HG02938 (cell line): ENCODE measurements around the gene SUFU.
A peak's percentile ranks its signal among the peaks of the same experiment; 100 is the strongest.

Experiments used
- ATAC-seq: cut with Tn5 transposase; IDR thresholded peaks from one replicate; pipeline ENCODE4 v1.9.1; 2021; ENCODE audit warnings: mild to moderate bottlenecking, moderate library complexity; ENCODE audit not compliant: unreplicated experiment

Gene SUFU

GRCh38 chr10:102668326-102669107 lies 164.7 kb downstream of the SUFU start:
- ATAC-seq: no peak

GRCh38 chr10:102669206-102670064 lies 165.7 kb downstream of the SUFU start:
- ATAC-seq: no peak

- no peak for ATAC-seq
Measured at GRCh38 chr10:102670065-102670670, 166.4 kb downstream of the SUFU start.

- ATAC-seq: no peak
Measured at GRCh38 chr10:102670871-102671434, 167.2 kb downstream of the SUFU start.

DNA sequence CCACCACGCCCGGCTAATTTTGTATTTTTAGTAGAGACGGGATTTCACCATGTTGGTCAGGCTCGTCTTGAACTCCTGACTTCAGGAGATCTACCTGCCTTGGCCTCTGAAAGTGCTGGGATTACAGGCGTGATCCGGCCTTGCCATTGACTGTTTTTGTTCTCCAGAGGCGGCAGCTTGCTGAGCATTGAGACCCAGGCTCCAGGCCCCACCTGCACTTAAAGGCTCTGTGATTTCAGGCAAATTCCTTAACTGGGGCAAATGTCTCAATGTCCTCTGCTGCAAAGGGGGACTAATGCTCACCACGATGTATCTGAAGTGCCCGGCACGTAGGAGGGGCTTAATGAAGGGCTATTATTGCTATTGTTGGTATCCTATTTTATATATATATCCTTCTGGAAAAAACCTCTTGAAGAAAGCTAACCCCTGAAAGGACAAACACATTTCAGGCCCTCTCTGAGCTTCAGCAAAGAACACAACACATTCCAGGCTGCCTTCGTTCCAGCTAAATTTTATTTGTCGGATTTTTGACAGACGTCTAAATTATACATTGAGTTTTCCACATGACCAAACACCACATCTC lies 169.6 kb downstream of the SUFU start:
- no peak for ATAC-seq

DNA sequence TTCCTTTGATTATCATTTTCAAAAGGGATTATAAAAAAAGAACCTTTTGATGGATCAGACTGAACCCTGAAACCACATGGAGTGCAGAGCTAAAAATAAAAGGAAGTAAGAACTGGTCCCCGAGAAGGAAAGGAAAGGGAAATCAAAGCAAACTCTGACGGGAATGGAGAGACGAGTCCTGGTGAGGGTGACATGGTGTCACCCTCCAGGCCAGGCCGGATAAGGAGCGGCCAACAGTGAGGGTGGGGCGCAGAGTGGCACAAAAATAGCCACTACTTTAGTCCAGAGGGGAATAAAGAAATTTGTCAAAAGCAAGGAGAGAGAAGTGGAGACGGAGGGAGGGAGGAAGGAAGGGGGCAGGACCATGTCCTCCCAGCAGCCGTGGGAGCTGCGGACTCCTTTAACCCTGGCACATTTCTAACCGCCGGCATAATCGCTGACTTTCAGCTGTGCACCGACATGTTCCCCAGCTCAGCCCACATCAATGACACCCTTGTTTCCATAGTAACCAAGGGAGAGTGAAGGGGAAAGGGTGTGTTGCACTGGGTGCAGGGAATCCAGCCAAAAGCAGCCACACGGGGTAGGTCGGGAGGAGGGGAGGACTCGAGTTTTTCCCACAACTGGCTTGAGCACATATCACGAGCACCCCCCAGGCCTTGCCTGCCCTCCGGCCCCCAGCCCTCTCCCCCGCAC lies 170.2 kb downstream of the SUFU start:
- ATAC-seq: peak; percentile 45

- ATAC-seq: no peak
Measured at GRCh38 chr10:102674566-102674965, 170.8 kb downstream of the SUFU start.

GRCh38 chr10:102675011-102675665 lies 171.4 kb downstream of the SUFU start:
- no peak for ATAC-seq

DNA sequence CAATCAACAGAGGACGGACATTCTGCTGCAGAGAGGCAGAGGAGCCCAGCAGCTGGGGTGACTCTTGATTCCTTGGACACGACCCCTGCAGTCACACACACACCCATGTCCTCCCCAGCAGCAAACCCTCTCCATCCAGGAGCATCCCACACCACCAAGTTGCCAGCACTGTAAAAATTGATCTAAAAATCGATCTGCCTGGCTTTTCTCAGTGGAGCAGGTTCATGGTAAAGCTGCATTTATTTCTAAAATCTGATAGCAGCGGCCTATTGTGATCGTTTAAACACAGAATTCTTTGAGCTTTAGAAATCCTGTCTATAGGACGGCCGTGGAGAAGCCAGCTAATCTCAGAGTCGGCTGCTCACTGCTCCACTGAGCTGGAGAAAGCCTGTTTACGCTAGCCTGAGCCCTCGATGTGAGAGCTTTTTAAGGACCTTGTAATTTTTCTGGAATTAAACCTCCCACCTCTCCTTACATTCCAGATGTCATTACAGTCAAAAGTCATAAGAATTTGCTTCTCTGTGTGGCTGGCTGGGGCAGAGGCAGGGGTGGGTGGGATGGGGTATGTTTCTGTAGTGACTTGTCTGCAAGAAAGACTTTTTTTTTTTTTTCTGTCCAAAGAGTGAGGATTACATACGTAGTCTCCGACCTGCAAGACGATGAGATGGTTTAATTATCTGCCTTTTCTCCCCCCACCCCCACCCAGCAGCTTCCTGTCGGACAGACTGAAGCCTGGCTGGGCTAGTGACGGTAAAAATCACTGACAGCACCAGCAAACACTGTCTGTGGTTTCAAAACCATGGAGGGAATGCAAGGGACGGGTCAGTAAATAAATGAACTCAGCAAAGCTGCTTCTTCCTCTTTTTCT lies 172.1 kb downstream of the SUFU start:
- ATAC-seq: no peak

- ATAC-seq: no peak
Measured at GRCh38 chr10:102676534-102677315, 173.0 kb downstream of the SUFU start.

GRCh38 chr10:102677331-102678067 lies 173.7 kb downstream of the SUFU start:
- ATAC-seq: no peak

DNA sequence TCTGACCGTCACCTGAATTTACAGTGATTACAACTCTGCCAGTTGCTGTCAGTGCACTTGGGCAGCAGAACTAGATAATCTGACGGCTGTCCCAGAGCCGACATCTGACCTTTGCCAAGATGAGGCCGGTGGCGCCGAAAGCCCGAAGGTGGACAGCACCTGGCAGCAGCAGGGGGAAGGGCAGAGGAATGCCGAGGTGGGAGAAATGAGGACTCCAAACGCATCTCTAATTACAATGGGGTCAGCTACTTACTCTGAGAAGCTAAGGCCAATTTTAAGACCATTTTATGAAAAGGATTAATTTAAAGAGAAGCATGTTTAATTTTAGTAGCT lies 174.3 kb downstream of the SUFU start:
- ATAC-seq: no peak

DNA sequence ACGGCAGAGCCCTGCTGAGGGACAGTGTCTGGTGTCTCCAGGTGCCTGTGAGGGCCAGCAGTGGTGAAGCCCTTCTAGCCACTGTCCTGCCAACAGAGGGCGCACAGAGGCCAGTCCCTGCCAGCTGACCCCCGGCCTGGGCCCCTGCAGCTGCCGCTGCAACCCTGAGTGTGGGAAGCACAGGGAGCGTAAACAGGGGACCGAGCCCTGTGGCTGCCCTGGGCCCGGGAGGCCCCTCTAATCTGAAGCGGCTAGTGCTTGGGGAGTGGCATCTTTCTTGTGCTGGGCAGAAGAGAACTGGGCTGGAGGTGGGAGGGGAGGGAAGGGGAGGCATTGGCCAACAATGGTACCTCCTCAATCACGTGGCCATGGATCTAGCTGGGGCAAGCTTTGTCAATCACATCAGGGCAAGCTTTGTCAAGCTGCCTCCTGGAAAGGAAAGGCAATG lies 175.1 kb downstream of the SUFU start:
- no peak for ATAC-seq

DNA sequence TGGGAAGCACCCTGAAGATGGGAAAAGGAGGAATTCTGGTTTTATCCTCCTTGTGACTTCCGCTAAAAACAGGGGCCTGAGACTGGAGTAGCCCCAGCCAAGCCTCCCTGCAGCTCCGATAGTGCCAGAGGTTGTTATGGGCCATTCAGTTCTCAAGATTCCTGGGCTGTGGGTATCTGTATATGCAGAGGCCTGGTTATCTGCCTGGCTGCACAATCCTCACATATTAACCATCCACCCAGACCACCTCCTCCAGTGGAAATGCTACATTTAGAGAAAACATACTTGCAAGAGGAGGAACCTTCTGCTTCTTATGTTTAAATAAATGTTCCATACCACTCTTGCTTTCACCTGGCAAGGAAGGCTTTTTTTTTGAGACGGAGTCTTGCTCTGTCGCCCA lies 175.8 kb downstream of the SUFU start:
- no peak for ATAC-seq

DNA sequence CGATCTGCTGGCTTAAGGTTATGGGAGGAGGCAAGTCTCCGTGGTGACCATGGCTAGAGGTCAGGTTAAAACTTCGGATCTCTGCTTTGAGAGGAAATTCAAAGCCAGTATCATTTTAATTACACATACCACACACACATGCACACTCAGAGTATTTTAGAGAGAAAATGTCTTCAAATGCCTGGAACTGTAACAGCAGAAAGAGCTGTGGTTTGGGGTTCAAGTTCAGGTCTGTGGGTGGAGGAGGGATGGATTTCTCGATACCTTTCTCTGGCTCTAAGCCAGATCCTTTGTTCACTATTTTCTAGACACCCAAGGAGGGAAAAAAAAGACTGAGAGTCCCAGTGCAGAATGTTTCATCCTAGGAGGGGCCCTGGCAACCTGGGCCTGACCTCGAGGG lies 177.9 kb downstream of the SUFU start:
- no peak for ATAC-seq

DNA sequence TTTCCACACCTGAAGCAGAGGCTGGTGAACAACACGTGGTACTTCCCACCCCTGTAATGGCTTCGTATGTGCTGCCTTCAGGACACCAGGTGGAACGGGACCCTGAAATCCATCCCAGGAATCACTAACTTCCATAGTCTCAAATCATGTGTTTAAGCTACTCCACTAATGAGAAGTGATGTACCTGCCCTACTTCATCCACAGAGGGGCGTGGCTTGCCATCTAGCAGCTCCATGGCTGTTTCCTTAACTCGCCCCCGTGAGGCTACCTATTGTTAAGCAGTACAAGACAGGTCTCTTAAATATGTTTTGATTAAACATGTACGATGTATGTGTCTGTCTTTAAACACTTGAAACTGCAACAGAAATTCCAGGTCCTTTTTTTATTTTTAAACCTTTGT lies 178.6 kb downstream of the SUFU start:
- no peak for ATAC-seq

DNA sequence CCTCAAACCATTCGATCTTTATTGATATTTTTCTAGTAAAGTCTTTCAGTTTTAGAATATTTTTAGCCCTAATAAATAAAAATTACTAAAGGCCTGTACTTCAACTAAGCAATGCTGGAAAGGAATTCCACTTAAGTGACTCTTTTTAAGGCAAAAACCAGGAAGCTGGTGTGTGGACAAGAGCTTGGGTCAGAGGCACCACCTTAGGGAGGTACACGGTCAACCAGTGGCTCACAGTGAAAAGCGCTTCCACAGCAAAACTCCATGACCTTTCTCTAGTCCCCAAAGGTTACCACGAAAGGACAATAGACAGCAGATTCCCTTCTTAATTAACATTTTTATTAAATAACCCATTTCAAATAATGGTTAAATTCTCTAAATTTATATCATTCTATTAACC lies 179.2 kb downstream of the SUFU start:
- ATAC-seq: no peak
